SU-DHL-6 (cell line): ENCODE data around the gene KCNK16.

ENCODE experiments used
- H2AFZ ChIP-seq: fragments of 200-600 bp; sonication (generic); 2 replicates; pipeline ENCODE4 v1.6.1; 2014; ENCODE audit warnings: low read depth, mild to moderate bottlenecking, moderate library complexity, mixed read lengths, antibody characterized with exemption, low read length; ENCODE audit not compliant: severe bottlenecking
- H3F3A ChIP-seq: fragments of 200-600 bp; shearing (Covaris generic); 2 replicates; pipeline ENCODE4 v1.6.0; 2016; ENCODE audit warnings: antibody characterized with exemption, mild to moderate bottlenecking; ENCODE audit not compliant: insufficient read depth
- H3K27ac ChIP-seq: fragments of 200-600 bp; sonication (generic); 2 replicates; pipeline ENCODE4 v1.5.1; 2016; ENCODE audit warnings: low read depth, mild to moderate bottlenecking, low read length, moderate library complexity, mixed read lengths
- H3K27me3 ChIP-seq: fragments of 200-600 bp; sonication (generic), shearing (Covaris generic); 2 replicates; pipeline ENCODE4 v1.6.0; 2014; ENCODE audit warnings: mild to moderate bottlenecking, low read length
- H3K36me3 ChIP-seq: fragments of 200-600 bp; sonication (generic); 2 replicates; pipeline ENCODE4 v1.6.1; 2014; ENCODE audit warnings: mild to moderate bottlenecking, low read length, mixed read lengths
- H3K4me2 ChIP-seq: fragments of 300-600, 200-600 bp; shearing (Covaris generic), sonication (generic); 2 replicates; pipeline ENCODE4 v1.6.0; 2014; ENCODE audit warnings: low read length, low read depth, mild to moderate bottlenecking; ENCODE audit not compliant: poor library complexity, severe bottlenecking
- H3K4me3 ChIP-seq: fragments of 200-600 bp; sonication (generic); 2 replicates; pipeline ENCODE4 v1.5.1; 2014; ENCODE audit warnings: antibody characterized with exemption, low read length, mild to moderate bottlenecking, mixed read lengths; ENCODE audit not compliant: insufficient read depth, poor library complexity, severe bottlenecking
- H3K79me2 ChIP-seq: fragments of 200-600 bp; sonication (generic); 2 replicates; pipeline ENCODE4 v1.6.1; 2014; ENCODE audit warnings: mild to moderate bottlenecking, low read length, moderate library complexity; ENCODE audit not compliant: insufficient read depth
- H3K9ac ChIP-seq: fragments of 200-600 bp; sonication (generic); 2 replicates; pipeline ENCODE4 v1.7.0; 2014; ENCODE audit warnings: mild to moderate bottlenecking, low read length
- H3K9me2 ChIP-seq: fragments of 200-600 bp; sonication (generic); replicated peaks from 2 replicates; pipeline ENCODE4 v1.6.1; 2014; ENCODE audit warnings: low read length; ENCODE audit not compliant: insufficient read depth
- H3K9me3 ChIP-seq: fragments of 200-600 bp; sonication (generic); 2 replicates; pipeline ENCODE4 v1.6.1; 2014; ENCODE audit warnings: low read length, mixed read lengths; ENCODE audit not compliant: insufficient read depth
- H4K20me1 ChIP-seq: fragments of 200-600 bp; sonication (generic); 2 replicates; pipeline ENCODE4 v1.6.1; 2014; ENCODE audit warnings: low read depth, mild to moderate bottlenecking, antibody characterized with exemption, low read length, moderate library complexity, mixed read lengths
- EZH2phosphoT487 ChIP-seq: fragments of 200-600 bp; sonication (generic), shearing (Covaris generic); conservative IDR thresholded peaks from 2 replicates; pipeline ENCODE4 v1.6.1; 2018; ENCODE audit warnings: mild to moderate bottlenecking, antibody characterized with exemption, low read length, moderate library complexity, mixed read lengths
- TF ChIP-seq, protein P1 (sequence below): fragments of 200-600 bp; sonication (generic); IDR thresholded peaks from one replicate; pipeline ENCODE4 v1.5.1; 2017; ENCODE audit warnings: antibody characterized with exemption, mild to moderate bottlenecking, low read length, moderate library complexity; ENCODE audit not compliant: insufficient read depth, poor library complexity, severe bottlenecking

Gene KCNK16

DNA sequence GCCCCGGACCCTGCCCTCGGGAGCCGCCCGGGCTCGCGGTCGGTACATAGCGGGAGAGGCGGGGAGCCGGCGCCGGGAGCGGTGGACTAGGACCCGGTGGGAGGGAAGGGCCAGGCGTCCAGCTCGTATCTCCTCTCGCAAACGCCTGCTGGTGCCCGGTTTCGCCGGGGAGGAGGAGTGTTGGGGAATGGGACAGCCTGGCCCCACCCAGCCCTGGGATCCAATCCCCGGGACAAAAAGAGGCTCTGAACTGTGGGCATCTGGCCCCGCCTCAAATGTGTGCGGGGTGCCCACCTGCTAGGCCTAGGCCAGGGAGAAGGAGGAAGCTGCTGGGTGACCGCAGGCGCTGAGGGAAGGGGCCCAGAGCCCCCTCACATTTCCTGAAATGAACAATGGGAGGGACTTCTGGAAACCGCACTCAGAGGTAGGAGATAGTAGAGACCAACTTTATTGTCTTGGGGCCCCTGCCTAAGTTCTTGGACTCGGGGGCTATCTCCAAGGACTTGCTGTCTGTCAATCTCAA, 8.2 kb downstream of the KCNK16 start, which contains the start of gene KCNK17:
KCNK17 (minus strand) TSS at position 147 of the 523 bp plus-strand sequence; CDS start at position 48, 99 bp downstream.
- Histone ChIP-seq H3K4me2 (no peak within 1 kb of the TSS), H3K79me2 (no peaks in the 10 kb centered on the region), H3K9me2 (no peaks in the 10 kb centered on the region), H3K27me3 (no peaks in the 10 kb centered on the region), H3F3A (no peaks in the 10 kb centered on the region), H3K9me3 (no peaks in the 10 kb centered on the region), H3K27ac (no peak within 1 kb of the TSS), H3K9ac (no peak within 1 kb of the TSS), H3K4me3 (no peak within 1 kb of the TSS), H3K36me3 (no peaks in the 10 kb centered on the region), H2AFZ (no peak within 1 kb of the TSS), H4K20me1 (no peaks in the 10 kb centered on the region)
- TF ChIP-seq EZH2phosphoT487 = no peak

DNA sequence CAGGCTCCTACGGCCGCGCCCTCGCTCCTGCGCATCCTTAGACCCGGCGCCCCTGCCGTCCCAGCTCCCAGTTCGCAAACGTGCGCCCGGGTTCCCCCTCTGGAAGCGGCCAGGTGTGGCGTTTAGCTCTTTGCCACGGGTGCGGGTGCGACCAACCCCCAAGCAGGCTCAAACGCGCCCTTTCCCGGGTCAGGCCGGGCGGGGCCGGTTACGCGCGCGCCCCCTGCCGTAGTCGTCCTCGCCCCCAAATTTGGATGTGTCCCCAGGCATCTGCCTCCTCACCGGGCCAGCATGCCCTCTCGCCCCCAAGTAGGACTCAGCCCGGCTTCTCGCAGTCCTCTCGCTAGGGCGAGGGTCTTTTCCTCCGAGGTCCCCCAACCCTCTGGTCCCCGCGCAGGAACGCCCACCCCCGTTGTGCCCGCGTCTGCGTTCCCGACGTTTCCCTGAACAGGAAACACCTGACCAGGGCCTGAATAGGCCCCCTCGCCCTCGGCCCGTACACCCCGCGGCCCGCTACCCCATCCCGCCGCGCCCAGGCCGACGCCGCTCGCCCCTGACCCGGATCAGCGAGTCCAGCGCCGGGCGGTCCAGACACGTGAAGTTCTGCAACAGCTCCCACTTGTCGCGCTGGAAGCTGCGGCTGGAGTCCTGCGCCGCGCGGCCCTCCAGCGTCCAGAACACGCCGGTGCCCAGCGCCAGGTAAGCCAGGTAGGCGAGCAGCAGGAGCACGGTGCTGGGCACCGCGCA, 8.8 kb downstream of the KCNK16 start:
- no peak overlapping the region for H3K27ac ChIP-seq
- no peaks in the 10 kb centered on the region for H3K9me3 ChIP-seq
- no peak for TF ChIP-seq EZH2phosphoT487
- TF ChIP-seq, protein P1, sequence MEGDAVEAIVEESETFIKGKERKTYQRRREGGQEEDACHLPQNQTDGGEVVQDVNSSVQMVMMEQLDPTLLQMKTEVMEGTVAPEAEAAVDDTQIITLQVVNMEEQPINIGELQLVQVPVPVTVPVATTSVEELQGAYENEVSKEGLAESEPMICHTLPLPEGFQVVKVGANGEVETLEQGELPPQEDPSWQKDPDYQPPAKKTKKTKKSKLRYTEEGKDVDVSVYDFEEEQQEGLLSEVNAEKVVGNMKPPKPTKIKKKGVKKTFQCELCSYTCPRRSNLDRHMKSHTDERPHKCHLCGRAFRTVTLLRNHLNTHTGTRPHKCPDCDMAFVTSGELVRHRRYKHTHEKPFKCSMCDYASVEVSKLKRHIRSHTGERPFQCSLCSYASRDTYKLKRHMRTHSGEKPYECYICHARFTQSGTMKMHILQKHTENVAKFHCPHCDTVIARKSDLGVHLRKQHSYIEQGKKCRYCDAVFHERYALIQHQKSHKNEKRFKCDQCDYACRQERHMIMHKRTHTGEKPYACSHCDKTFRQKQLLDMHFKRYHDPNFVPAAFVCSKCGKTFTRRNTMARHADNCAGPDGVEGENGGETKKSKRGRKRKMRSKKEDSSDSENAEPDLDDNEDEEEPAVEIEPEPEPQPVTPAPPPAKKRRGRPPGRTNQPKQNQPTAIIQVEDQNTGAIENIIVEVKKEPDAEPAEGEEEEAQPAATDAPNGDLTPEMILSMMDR = no peak
- H4K20me1 ChIP-seq = no peaks in the 10 kb centered on the region
- no peaks in the 10 kb centered on the region for H3F3A ChIP-seq
- no peaks in the 10 kb centered on the region for H3K9me2 ChIP-seq
- no peak overlapping the region for H2AFZ ChIP-seq
- no peaks in the 10 kb centered on the region for H3K27me3 ChIP-seq
- H3K4me2 ChIP-seq = no peak overlapping the region
- no peak overlapping the region for H3K9ac ChIP-seq
- H3K4me3 ChIP-seq = no peak overlapping the region
- H3K79me2 ChIP-seq = no peaks in the 10 kb centered on the region
- no peaks in the 10 kb centered on the region for H3K36me3 ChIP-seq

DNA sequence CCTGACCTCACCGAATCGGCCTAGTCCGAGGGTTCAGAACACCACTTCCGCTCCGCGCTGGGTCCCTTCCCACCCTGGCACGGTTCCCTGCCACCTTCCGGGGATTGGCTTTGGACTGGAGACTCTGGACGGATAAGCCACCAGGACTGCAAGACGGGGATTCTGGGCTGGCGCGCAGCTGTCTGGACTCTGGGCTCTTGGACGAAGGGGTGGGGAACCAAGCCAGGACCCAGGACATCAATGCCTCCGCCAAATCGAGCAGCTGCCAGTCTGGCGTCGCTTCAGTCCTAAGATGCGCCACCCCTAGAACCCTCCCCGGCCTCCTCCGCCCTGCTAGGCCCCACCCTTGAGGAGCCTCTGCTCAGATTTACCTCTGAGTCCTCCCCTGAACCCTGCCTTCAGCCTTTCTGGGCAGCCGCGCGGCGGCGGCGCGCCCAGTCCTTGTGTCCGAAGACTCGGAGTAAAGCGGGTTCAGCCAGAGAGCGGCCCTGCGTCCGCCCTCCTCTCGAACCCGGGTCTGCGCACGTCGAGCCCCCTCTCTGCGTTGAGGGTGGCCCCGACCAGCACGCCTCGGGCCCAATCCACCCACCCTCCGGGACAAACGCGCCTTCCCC, 9.5 kb downstream of the KCNK16 start:
- Histone ChIP-seq H3K27ac (no peak overlapping the region), H3K9ac (no peak overlapping the region), H3K9me2 (no peaks in the 10 kb centered on the region), H3F3A (no peaks in the 10 kb centered on the region), H3K9me3 (no peaks in the 10 kb centered on the region), H3K36me3 (no peaks in the 10 kb centered on the region), H3K27me3 (no peaks in the 10 kb centered on the region), H4K20me1 (no peaks in the 10 kb centered on the region), H3K4me2 (no peak overlapping the region), H2AFZ (no peak overlapping the region), H3K4me3 (no peak overlapping the region), H3K79me2 (no peaks in the 10 kb centered on the region)
- TF ChIP-seq, protein P1 = no peak
- TF ChIP-seq EZH2phosphoT487 = no peak

DNA sequence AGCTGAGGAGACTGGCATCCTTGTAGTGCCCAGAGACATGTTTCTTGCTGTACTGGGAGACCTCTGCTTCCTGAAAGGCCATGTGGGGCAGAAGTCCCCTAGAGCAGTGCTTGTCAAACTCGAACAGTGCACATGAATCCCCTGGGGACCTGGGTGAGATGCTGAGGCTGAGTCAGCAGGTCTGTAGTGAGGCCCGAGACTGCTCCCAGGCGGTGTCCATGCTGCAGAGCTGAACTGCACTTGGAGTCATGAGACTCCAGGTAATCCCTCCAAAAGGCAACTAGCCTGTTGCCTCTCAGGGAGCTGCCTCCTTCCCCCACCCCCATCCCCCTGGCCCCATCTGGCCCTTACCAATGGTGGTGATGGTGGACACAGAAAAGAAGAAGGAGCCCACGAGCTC, 12.0 kb downstream of the KCNK16 start:
- no peaks in the 10 kb centered on the region for H3K79me2 ChIP-seq
- no peak overlapping the region for H3K27ac ChIP-seq
- no peaks in the 10 kb centered on the region for H3K36me3 ChIP-seq
- no peaks in the 10 kb centered on the region for H3K9me3 ChIP-seq
- H3K4me2 ChIP-seq = no peak overlapping the region
- H4K20me1 ChIP-seq = no peaks in the 10 kb centered on the region
- no peak overlapping the region for H2AFZ ChIP-seq
- no peak overlapping the region for H3K4me3 ChIP-seq
- no peak overlapping the region for H3K9ac ChIP-seq
- H3K9me2 ChIP-seq = no peaks in the 10 kb centered on the region
- no peaks in the 10 kb centered on the region for H3K27me3 ChIP-seq
- H3F3A ChIP-seq = no peaks in the 10 kb centered on the region
- no peak for TF ChIP-seq EZH2phosphoT487
- TF ChIP-seq, protein P1 = no peak
